ENCODE results near the gene MLN. TPM values are rescaled to one million over a fixed set of nuclear protein-coding genes. Genes with fewer than 3 reads are reported as not detected.
"Not testable (repeated sequence)": the region's sequence is repeated elsewhere in the genome, so short reads cannot be mapped to it uniquely, and the experiment has no call there.

Gene MLN
- total RNA-seq, 1 experiment from 2014 or later, result not detected

DNA sequence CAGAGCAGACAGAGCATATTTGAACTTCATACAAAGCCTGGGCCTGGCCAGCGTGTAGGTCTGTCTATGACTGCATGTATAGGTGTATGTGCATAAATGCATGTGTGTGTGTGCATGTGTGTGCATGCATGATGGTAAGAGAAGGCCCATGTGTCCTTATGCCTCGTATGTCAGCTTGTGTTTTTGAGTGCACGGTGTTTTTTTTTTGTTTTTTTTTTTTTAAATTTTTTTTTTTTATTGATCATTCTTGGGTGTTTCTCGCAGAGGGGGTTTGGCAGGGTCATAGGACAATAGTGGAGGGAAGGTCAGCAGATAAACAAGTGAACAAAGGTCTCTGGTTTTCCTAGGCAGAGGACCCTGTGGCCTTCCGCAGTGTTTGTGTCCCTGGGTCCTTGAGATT lies 27.9 kb upstream of the MLN start:
- not testable (repeated sequence) for H3K9me3 ChIP-seq (ENCODE audit: low read length); H3K9ac ChIP-seq (ENCODE audit: low read length); H3K4me2 ChIP-seq (ENCODE audit: low read depth, low read length, poor library complexity, severe bottlenecking); DNase-seq; H3K79me2 ChIP-seq (ENCODE audit: low read length); H3K4me1 ChIP-seq (ENCODE audit: low read length); H3K36me3 ChIP-seq (ENCODE audit: insufficient read depth, low read length); H3K4me3 ChIP-seq (ENCODE audit: low read length); H4K20me1 ChIP-seq (ENCODE audit: insufficient read depth, low read depth, low read length); H3K9me2 ChIP-seq (replicated peaks; ENCODE audit: insufficient read depth, low read length); H3K27ac ChIP-seq (ENCODE audit: low read length); H2AFZ ChIP-seq (ENCODE audit: low read length); H3K27me3 ChIP-seq (ENCODE audit: low read length)

GRCh38 chr6:33830635-33831240 lies 26.9 kb upstream of the MLN start:
- H3K4me2 ChIP-seq (ENCODE audit: low read depth, low read length, poor library complexity, severe bottlenecking), result no peak overlapping the region
- H3K27me3 ChIP-seq (ENCODE audit: low read length), result no peaks in the 10 kb centered on the region
- no peak overlapping the region for H3K27ac ChIP-seq (ENCODE audit: low read length)
- H3K9ac ChIP-seq (ENCODE audit: low read length), result no peak overlapping the region
- H4K20me1 ChIP-seq (ENCODE audit: insufficient read depth, low read depth, low read length), result 0 out of 2 replicates have a peak, but pooled peaks cover 4% of the 10 kb centered on the region
- no peaks in the 10 kb centered on the region for H3K79me2 ChIP-seq (ENCODE audit: low read length)
- H3K9me2 ChIP-seq (replicated peaks; ENCODE audit: insufficient read depth, low read length), result no peaks in the 10 kb centered on the region
- no peaks in the 10 kb centered on the region for H3K9me3 ChIP-seq (ENCODE audit: low read length)
- DNase-seq, result no peak
- H3K4me3 ChIP-seq (ENCODE audit: low read length), result no peak overlapping the region
- H3K4me1 ChIP-seq (ENCODE audit: low read length), result no peaks in the 10 kb centered on the region
- no peak overlapping the region for H2AFZ ChIP-seq (ENCODE audit: low read length)
- H3K36me3 ChIP-seq (ENCODE audit: insufficient read depth, low read length), result no peaks in the 10 kb centered on the region

DNA sequence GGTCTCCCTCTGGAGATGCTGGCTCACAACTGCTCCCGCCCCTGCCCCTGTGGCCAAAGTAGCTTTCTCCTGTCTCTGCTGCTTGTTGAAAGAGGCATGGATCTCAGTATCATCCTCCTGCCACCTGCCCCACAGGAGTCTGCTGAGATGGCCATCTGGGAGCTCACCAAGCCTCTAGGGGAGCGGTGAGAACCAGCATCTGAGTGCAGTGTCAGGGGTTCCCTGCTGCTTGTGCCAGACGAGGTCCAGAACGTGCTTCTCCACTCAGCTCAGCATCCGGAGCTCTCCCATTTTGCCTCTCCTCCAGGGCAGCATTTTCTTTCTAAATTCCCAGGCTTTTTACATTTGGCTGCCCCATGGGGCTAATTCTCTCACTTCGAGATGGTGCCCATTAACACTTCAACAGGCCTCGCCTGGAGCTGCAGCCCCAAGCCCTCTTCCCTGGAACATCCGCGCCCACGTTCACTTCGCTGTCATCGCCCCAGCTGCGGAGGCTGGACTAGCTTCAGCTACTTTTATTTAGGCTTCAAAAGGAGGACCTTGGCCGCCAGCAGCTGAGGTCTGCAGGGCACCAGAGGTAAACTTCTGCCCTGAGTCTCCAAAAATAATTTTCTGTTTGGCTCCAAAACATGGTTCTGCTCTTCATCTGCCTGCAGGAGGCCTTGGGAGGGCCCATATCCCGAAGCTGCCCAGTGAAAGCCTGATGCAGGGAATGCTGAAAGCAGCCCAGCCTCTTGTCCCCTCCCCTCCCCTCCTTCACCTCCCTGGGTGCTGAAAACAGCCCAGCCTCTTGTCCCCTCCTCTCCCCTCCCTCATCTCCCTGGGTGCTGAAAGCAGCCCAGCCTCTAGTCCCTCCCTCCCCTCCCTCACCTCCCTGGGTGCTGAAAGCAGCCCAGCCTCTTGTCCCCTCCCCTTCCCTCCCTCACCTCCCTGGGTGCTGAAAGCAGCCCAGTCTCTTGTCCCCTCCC lies 25.2 kb upstream of the MLN start:
- Histone ChIP-seq H3K4me1 (ENCODE audit: low read length) (no peaks in the 10 kb centered on the region), H3K27ac (ENCODE audit: low read length) (no peak overlapping the region), H3K9ac (ENCODE audit: low read length) (no peak overlapping the region), H3K27me3 (ENCODE audit: low read length) (no peaks in the 10 kb centered on the region), H3K79me2 (ENCODE audit: low read length) (no peaks in the 10 kb centered on the region), H3K36me3 (ENCODE audit: insufficient read depth, low read length) (no peaks in the 10 kb centered on the region), H3K9me3 (ENCODE audit: low read length) (no peaks in the 10 kb centered on the region), H2AFZ (ENCODE audit: low read length) (no peak overlapping the region), H3K4me3 (ENCODE audit: low read length) (no peak overlapping the region), H4K20me1 (ENCODE audit: insufficient read depth, low read depth, low read length) (0 out of 2 replicates have a peak, but pooled peaks cover 4% of the 10 kb centered on the region), H3K9me2 (replicated peaks; ENCODE audit: insufficient read depth, low read length) (no peaks in the 10 kb centered on the region), H3K4me2 (ENCODE audit: low read depth, low read length, poor library complexity, severe bottlenecking) (no peak overlapping the region)
- no peak for DNase-seq

DNA sequence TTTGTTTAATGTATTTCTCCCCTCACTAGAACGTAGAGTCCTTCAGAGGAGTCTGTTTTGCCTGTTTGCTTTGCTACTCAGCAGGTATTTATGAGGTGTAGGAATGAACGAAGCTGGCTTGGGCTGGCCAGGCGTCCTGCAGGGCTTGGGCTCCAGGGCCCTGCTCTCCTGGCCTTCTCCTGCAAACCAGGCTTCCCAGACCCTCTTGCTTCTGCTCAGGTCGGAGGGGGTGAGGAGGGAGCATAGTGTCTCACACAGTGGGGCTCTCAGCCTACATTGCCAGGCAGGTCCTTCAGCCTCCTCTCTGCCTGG lies 24.6 kb upstream of the MLN start:
- no peak overlapping the region for H3K9ac ChIP-seq (ENCODE audit: low read length)
- no peak overlapping the region for H3K4me2 ChIP-seq (ENCODE audit: low read depth, low read length, poor library complexity, severe bottlenecking)
- H3K9me3 ChIP-seq (ENCODE audit: low read length), result no peaks in the 10 kb centered on the region
- no peak overlapping the region for H2AFZ ChIP-seq (ENCODE audit: low read length)
- no peaks in the 10 kb centered on the region for H3K79me2 ChIP-seq (ENCODE audit: low read length)
- H3K27me3 ChIP-seq (ENCODE audit: low read length), result no peaks in the 10 kb centered on the region
- no peak overlapping the region for H3K4me3 ChIP-seq (ENCODE audit: low read length)
- H3K9me2 ChIP-seq (replicated peaks; ENCODE audit: insufficient read depth, low read length), result no peaks in the 10 kb centered on the region
- H3K27ac ChIP-seq (ENCODE audit: low read length), result no peak overlapping the region
- H3K4me1 ChIP-seq (ENCODE audit: low read length), result no peaks in the 10 kb centered on the region
- H4K20me1 ChIP-seq (ENCODE audit: insufficient read depth, low read depth, low read length), result 0 out of 2 replicates have a peak, but pooled peaks cover 4% of the 10 kb centered on the region
- DNase-seq, result no peak
- no peaks in the 10 kb centered on the region for H3K36me3 ChIP-seq (ENCODE audit: insufficient read depth, low read length)

DNA sequence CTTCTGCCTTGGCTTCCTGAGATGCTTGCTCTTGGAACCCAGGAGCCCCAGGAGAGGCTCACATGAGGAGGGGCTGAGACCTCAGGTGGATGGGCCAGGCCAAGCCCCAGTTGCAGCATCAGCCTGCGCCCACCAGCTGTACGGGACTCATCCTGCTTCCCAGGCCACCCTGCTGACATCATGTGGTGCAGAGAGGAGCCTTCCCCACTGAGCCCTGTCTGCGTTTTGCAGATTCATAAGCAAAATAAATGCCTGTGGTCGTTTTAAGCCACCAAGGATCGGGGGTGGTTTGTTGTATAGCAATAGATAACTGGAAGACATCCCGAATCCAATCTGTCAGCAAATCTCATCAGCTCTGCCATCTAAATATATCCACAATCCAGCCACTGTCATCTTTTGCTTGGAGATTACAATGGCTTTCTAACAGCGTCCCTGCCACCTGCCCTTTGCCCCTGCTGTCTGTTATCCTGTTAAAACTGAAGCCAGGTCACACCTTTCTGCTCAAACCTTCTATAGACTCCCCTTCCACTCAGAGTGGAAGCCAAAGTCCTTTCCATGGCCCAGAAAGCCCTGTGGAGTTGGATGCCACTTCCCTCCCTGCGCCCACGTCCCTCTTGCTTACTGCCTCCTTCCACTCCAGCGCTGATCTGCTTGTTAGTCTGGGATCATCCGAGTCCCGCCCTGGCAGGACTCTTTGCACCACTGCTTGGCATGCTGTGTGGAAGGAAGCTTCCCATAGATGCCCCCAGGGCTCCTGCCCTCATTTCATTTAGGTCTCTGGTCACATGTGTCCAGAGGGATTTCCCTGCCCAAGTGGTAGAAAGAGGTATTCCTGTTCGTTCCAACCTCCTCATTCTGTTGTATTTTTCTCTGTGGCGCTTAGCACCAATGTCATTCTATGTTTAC lies 24.0 kb upstream of the MLN start:
- Histone ChIP-seq H3K4me1 (ENCODE audit: low read length) (no peaks in the 10 kb centered on the region), H3K9ac (ENCODE audit: low read length) (no peak overlapping the region), H3K36me3 (ENCODE audit: insufficient read depth, low read length) (no peaks in the 10 kb centered on the region), H2AFZ (ENCODE audit: low read length) (no peak overlapping the region), H3K9me3 (ENCODE audit: low read length) (no peaks in the 10 kb centered on the region), H3K4me3 (ENCODE audit: low read length) (no peak overlapping the region), H3K4me2 (ENCODE audit: low read depth, low read length, poor library complexity, severe bottlenecking) (no peak overlapping the region), H3K27ac (ENCODE audit: low read length) (no peak overlapping the region), H3K27me3 (ENCODE audit: low read length) (no peaks in the 10 kb centered on the region), H3K9me2 (replicated peaks; ENCODE audit: insufficient read depth, low read length) (no peaks in the 10 kb centered on the region), H4K20me1 (ENCODE audit: insufficient read depth, low read depth, low read length) (0 out of 2 replicates have a peak, but pooled peaks cover 4% of the 10 kb centered on the region), H3K79me2 (ENCODE audit: low read length) (no peaks in the 10 kb centered on the region)
- DNase-seq, result no peak

GRCh38 chr6:33826537-33826936 lies 22.7 kb upstream of the MLN start:
- no peak overlapping the region for H2AFZ ChIP-seq (ENCODE audit: low read length)
- no peak overlapping the region for H3K27ac ChIP-seq (ENCODE audit: low read length)
- DNase-seq, result peak; percentile 46
- H3K9me3 ChIP-seq (ENCODE audit: low read length), result no peaks in the 10 kb centered on the region
- H3K4me2 ChIP-seq (ENCODE audit: low read depth, low read length, poor library complexity, severe bottlenecking), result no peak overlapping the region
- H3K79me2 ChIP-seq (ENCODE audit: low read length), result no peaks in the 10 kb centered on the region
- H4K20me1 ChIP-seq (ENCODE audit: insufficient read depth, low read depth, low read length), result 0 out of 2 replicates have a peak, but pooled peaks cover 7% of the 10 kb centered on the region
- H3K9ac ChIP-seq (ENCODE audit: low read length), result no peak overlapping the region
- no peaks in the 10 kb centered on the region for H3K9me2 ChIP-seq (replicated peaks; ENCODE audit: insufficient read depth, low read length)
- no peaks in the 10 kb centered on the region for H3K27me3 ChIP-seq (ENCODE audit: low read length)
- H3K4me3 ChIP-seq (ENCODE audit: low read length), result no peak overlapping the region
- no peaks in the 10 kb centered on the region for H3K4me1 ChIP-seq (ENCODE audit: low read length)
- no peaks in the 10 kb centered on the region for H3K36me3 ChIP-seq (ENCODE audit: insufficient read depth, low read length)

GRCh38 chr6:33824461-33825154 lies 20.8 kb upstream of the MLN start:
- Histone ChIP-seq H3K36me3 (ENCODE audit: insufficient read depth, low read length) (no peaks in the 10 kb centered on the region), H4K20me1 (ENCODE audit: insufficient read depth, low read depth, low read length) (0 out of 2 replicates have a peak, but pooled peaks cover 3% of the 10 kb centered on the region), H3K4me1 (ENCODE audit: low read length) (no peaks in the 10 kb centered on the region), H3K9me2 (replicated peaks; ENCODE audit: insufficient read depth, low read length) (no peaks in the 10 kb centered on the region), H3K4me3 (ENCODE audit: low read length) (no peak overlapping the region), H3K27ac (ENCODE audit: low read length) (no peak overlapping the region), H3K9me3 (ENCODE audit: low read length) (no peaks in the 10 kb centered on the region), H2AFZ (ENCODE audit: low read length) (no peak overlapping the region), H3K79me2 (ENCODE audit: low read length) (no peaks in the 10 kb centered on the region), H3K9ac (ENCODE audit: low read length) (no peak overlapping the region), H3K4me2 (ENCODE audit: low read depth, low read length, poor library complexity, severe bottlenecking) (no peak overlapping the region), H3K27me3 (ENCODE audit: low read length) (no peaks in the 10 kb centered on the region)
- no peak for DNase-seq

Data from Karpas-422 (cell line).